Endothelial cell of umbilical vein (primary cell): ENCODE data around the gene KRT81. TPM values are rescaled to one million over a fixed set of nuclear protein-coding genes. Genes with fewer than 3 reads are reported as not detected.

Experiments used
- BruUV-seq: library from RNA; stranded (reverse); fragments of 400-500 nt; replicated peaks from 2 replicates; lab custom pipeline; 2021; lab: Mats Ljungman, UMichigan
- CTCF ChIA-PET: fragments of 300-600, 350-600 bp; sonication (Branson Sonifier 250); formaldehyde crosslinking; loops from one replicate; lab custom pipeline; 2021; ENCODE audit warnings: antibody characterized with exemption, inconsistent platforms; lab: Charles Lee
- POLR2A ChIA-PET: fragments of 300-600, 350-600 bp; sonication (Branson Sonifier 250); formaldehyde crosslinking; loops from one replicate; lab custom pipeline; 2021; ENCODE audit warnings: antibody characterized with exemption, inconsistent platforms; lab: Charles Lee
- DNase-seq: peaks from one replicate; pipeline ENCODE4 v3.0.0-alpha.2; 2011; ENCODE audit warnings: low read depth, low spot score
- FAIRE-seq: peaks from 2 replicates; lab custom pipeline; 2011; peaks lifted over from hg19 to GRCh38; lab: Jason Lieb, UNC
- H2AFZ ChIP-seq: 2 replicates; pipeline ENCODE4 v1.6.0; 2012; ENCODE audit warnings: low read depth, low read length, control low read depth, inconsistent platforms
- H3K27ac ChIP-seq: 2 replicates; pipeline ENCODE4 v1.5.1; 2011; ENCODE audit warnings: low read depth, mild to moderate bottlenecking, control low read depth, low read length, moderate library complexity; ENCODE audit not compliant: insufficient read depth
- H3K27me3 ChIP-seq, 2 experiments: 2 replicates each; pipeline versions ENCODE4 v1.6.0 to v1.6.1; 2011; ENCODE audit warnings: low read length in 2 of 2, mixed read lengths in 1 of 2; ENCODE audit not compliant: control insufficient read depth in 2 of 2, insufficient read depth in 2 of 2
- H3K36me3 ChIP-seq, 2 experiments: 2 replicates in 1 of 2; 3 replicates in 1 of 2; pipeline ENCODE4 v1.5.1; 2011; ENCODE audit warnings: low read length in 2 of 2, mild to moderate bottlenecking in 1 of 2, moderate library complexity in 1 of 2; ENCODE audit not compliant: control insufficient read depth in 2 of 2, insufficient read depth in 2 of 2; ENCODE audit errors: extremely low read depth in 1 of 2
- H3K4me1 ChIP-seq: 3 replicates; pipeline ENCODE4 v1.5.1; 2011; ENCODE audit warnings: mild to moderate bottlenecking, low read length; ENCODE audit not compliant: control insufficient read depth, insufficient read depth; ENCODE audit errors: extremely low read depth
- H3K4me2 ChIP-seq: 2 replicates; pipeline ENCODE4 v1.6.1; 2011; ENCODE audit warnings: low read length, control low read depth, mixed read lengths; ENCODE audit not compliant: insufficient read depth
- H3K4me3 ChIP-seq, 3 experiments: fragments of 200-600 bp in 1 of 3; sonication (generic), shearing (Covaris generic) in 1 of 3; replicated peaks in 1 of 3; 2 replicates each; pipeline ENCODE4 v1.5.1; 2011 to 2016; ENCODE audit warnings: control low read depth in 3 of 3, low read length in 3 of 3, mild to moderate bottlenecking in 2 of 3, inconsistent platforms in 1 of 3, low read depth in 1 of 3, moderate library complexity in 1 of 3; ENCODE audit not compliant: insufficient read depth in 1 of 3
- H3K79me2 ChIP-seq: 2 replicates; pipeline ENCODE4 v1.6.0; 2012; ENCODE audit warnings: low read length, inconsistent platforms; ENCODE audit not compliant: control insufficient read depth, insufficient read depth
- H3K9ac ChIP-seq: replicated peaks from 2 replicates; pipeline ENCODE3; 2011; ENCODE audit warnings: low read length, control low read depth; ENCODE audit not compliant: insufficient read depth; ENCODE audit errors: extremely low read depth
- H3K9me1 ChIP-seq: replicated peaks from 3 replicates; pipeline ENCODE4 v1.6.0; 2011; ENCODE audit warnings: mild to moderate bottlenecking, low read length; ENCODE audit not compliant: control insufficient read depth, insufficient read depth; ENCODE audit errors: extremely low read depth
- H3K9me3 ChIP-seq: replicated peaks from 2 replicates; pipeline ENCODE4 v1.5.1; 2012; ENCODE audit warnings: low read length, inconsistent platforms; ENCODE audit not compliant: control insufficient read depth, insufficient read depth
- H4K20me1 ChIP-seq: replicated peaks from 2 replicates; pipeline ENCODE3; 2011; ENCODE audit warnings: mild to moderate bottlenecking, low read length; ENCODE audit not compliant: control insufficient read depth, insufficient read depth; ENCODE audit errors: extremely low read depth
- CTCF ChIP-seq, 2 donors: IDR thresholded peaks; 1 replicate in 1 of 2; 2 replicates in 1 of 2; pipeline ENCODE4 v1.5.1; 2011; ENCODE audit warnings: low read length in 2 of 2, mild to moderate bottlenecking in 2 of 2, moderate library complexity in 2 of 2, control low read depth in 1 of 2, inconsistent platforms in 1 of 2, low read depth in 1 of 2; ENCODE audit not compliant: insufficient read depth in 1 of 2; ENCODE audit errors: extremely low read depth in 1 of 2
- FOS ChIP-seq: IDR thresholded peaks from 2 replicates; pipeline ENCODE4 v1.6.1; 2011; ENCODE audit warnings: mild to moderate bottlenecking, low read length, moderate library complexity, borderline replicate concordance; ENCODE audit not compliant: insufficient read depth
- GATA2 ChIP-seq: IDR thresholded peaks from 2 replicates; pipeline ENCODE4 v1.7.0; 2011; ENCODE audit warnings: low read depth, mild to moderate bottlenecking, moderate library complexity, mixed read lengths, low read length; ENCODE audit not compliant: insufficient read length, insufficient read depth
- MAX ChIP-seq: IDR thresholded peaks from 2 replicates; pipeline ENCODE4 v1.6.1; 2011; ENCODE audit not compliant: insufficient read depth, insufficient read length
- POLR2AphosphoS5 ChIP-seq: IDR thresholded peaks from 2 replicates; pipeline ENCODE4 v1.6.1; 2012; ENCODE audit warnings: low read depth, mild to moderate bottlenecking, control low read depth, low read length, moderate library complexity; ENCODE audit not compliant: insufficient read depth
- dilution Hi-C: fragments of 300-500 bp; cut with MboI; formaldehyde crosslinking; loops from one replicate; pipeline ENCODE4 v1.15.0; 2019; ENCODE audit warnings: low sequenced_read_pairs; ENCODE audit not compliant: extremely low pct_ligation_motif_present
- intact Hi-C: fragments of 100-400 bp; cut with micrococcal nuclease; formaldehyde crosslinking; loops from one replicate; pipeline ENCODE4 v1.10.0; 2022
- polyA plus RNA-seq, 4 experiments: library from polyadenylated mRNA; depleted of rRNA in 3 of 4; stranded (reverse) in 3 of 4; unstranded in 1 of 4; fragments of >200 nt; gene quantifications; 2 replicates each; pipeline versions ENCODE4 v1.2.1 to v1.2.3, GENCODE V29; 2011 to 2012; ENCODE audit warnings: missing spikeins in 1 of 4
- total RNA-seq: library from RNA; stranded (reverse); gene quantifications from 2 replicates; pipeline ENCODE4 v1.2.3, GENCODE V29; 2021

Gene KRT81
- total and polyA plus RNA-seq, 2 donors (not counting 3 experiments of a cell fraction or from before 2014, with no cell fraction given), result not detected

GRCh38 chr12:52245259-52245961 is 45.9 kb downstream of the KRT81 start:
- no peak overlapping the region for H3K4me2 ChIP-seq
- H3K36me3 ChIP-seq, result peaks cover 0 to 5% of the 10 kb centered on the region in 2 experiments
- TF ChIP-seq GATA2 (no peak), MAX (no peak), FOS (no peak), POLR2AphosphoS5 (no peak), CTCF (IDR thresholded peaks at IDR 0.05; ENCODE audit: extremely low read depth in 1 of 2, insufficient read depth in 1 of 2, low read depth in 1 of 2, low read length in 2 of 2) (no peak)
- no peak overlapping the region for H3K27ac ChIP-seq
- dilution Hi-C loops (no loop called here), intact Hi-C loops (no loop called here)
- H3K9ac ChIP-seq, result no peak overlapping the region
- POLR2A ChIA-PET, result no interaction called here
- H3K27me3 ChIP-seq, result peaks cover 0 to 5% of the 10 kb centered on the region in 2 experiments
- H2AFZ ChIP-seq, result no peak overlapping the region
- FAIRE-seq, result no peak
- H4K20me1 ChIP-seq, result no peaks in the 10 kb centered on the region
- no peaks in the 10 kb centered on the region for H3K9me3 ChIP-seq
- H3K4me3 ChIP-seq, result no peak overlapping the region
- CTCF ChIA-PET, result interaction anchor here (1.4 to 1.9 kb wide), 3 partner anchors 13 to 33 kb away, joined by 3 to 5 read pairs (median 5); partner anchors contain the start of gene KRT7
- DNase-seq, result no peak
- H3K4me1 ChIP-seq, result peaks cover 23% of the 10 kb centered on the region
- no peaks in the 10 kb centered on the region for H3K79me2 ChIP-seq
- no peaks in the 10 kb centered on the region for H3K9me1 ChIP-seq
- BruUV-seq, result no TSS peak
